WTC11 (cell line): Measurements from ENCODE around the gene RGS18.

Source experiments
- ARID4B ChIP-seq: sonication (generic); formaldehyde crosslinking; IDR thresholded peaks from 2 replicates; pipeline ENCODE4 v1.8.0; 2023; ENCODE audit warnings: missing genetic modification reagents, mild to moderate bottlenecking, borderline replicate concordance
- CTCF ChIP-seq: fragments of 200-600 bp; IDR thresholded peaks from 2 replicates; pipeline ENCODE4 v1.8.0; 2022; ENCODE audit warnings: antibody characterized with exemption
- ELF4 ChIP-seq: sonication (generic); formaldehyde crosslinking; IDR thresholded peaks from 2 replicates; pipeline ENCODE4 v1.8.1; 2022; ENCODE audit warnings: low read depth, mild to moderate bottlenecking, moderate library complexity, missing genetic modification reagents
- ESRRA ChIP-seq: sonication (generic); formaldehyde crosslinking; IDR thresholded peaks from 2 replicates; pipeline ENCODE4 v1.8.1; 2022; ENCODE audit warnings: mild to moderate bottlenecking, missing genetic modification reagents, borderline replicate concordance
- MAX ChIP-seq: sonication (generic); formaldehyde crosslinking; IDR thresholded peaks from 2 replicates; pipeline ENCODE4 v1.8.0; 2022; ENCODE audit warnings: mild to moderate bottlenecking, missing genetic modification reagents
- TCF7 ChIP-seq: sonication (generic); formaldehyde crosslinking; IDR thresholded peaks from 2 replicates; pipeline ENCODE4 v1.8.0; 2022; ENCODE audit warnings: mild to moderate bottlenecking, low read depth, missing genetic modification reagents, moderate library complexity
- TEAD1 ChIP-seq: sonication (generic); formaldehyde crosslinking; IDR thresholded peaks from 2 replicates; pipeline ENCODE4 v1.8.0; 2022; ENCODE audit warnings: mild to moderate bottlenecking, missing genetic modification reagents
- TEAD4 ChIP-seq: sonication (generic); formaldehyde crosslinking; IDR thresholded peaks from 2 replicates; pipeline ENCODE4 v1.8.0; 2022; ENCODE audit warnings: mild to moderate bottlenecking, missing genetic modification reagents
- ZBTB21 ChIP-seq: sonication (generic); formaldehyde crosslinking; IDR thresholded peaks from 2 replicates; pipeline ENCODE4 v1.8.1; 2023; ENCODE audit warnings: mild to moderate bottlenecking, missing genetic modification reagents, borderline replicate concordance
- ZNF512 ChIP-seq: sonication (generic); formaldehyde crosslinking; IDR thresholded peaks from 2 replicates; pipeline ENCODE4 v1.8.1; 2022; ENCODE audit warnings: missing genetic modification reagents, borderline replicate concordance
- TF ChIP-seq, protein P1 (sequence below): sonication (generic); formaldehyde crosslinking; IDR thresholded peaks from 2 replicates; pipeline ENCODE4 v1.8.1; 2023; ENCODE audit warnings: mild to moderate bottlenecking, moderate library complexity, missing genetic modification reagents
- TF ChIP-seq, protein P2 (sequence below): sonication (generic); formaldehyde crosslinking; conservative IDR thresholded peaks from 2 replicates; pipeline ENCODE4 v1.8.1; 2022; ENCODE audit warnings: mild to moderate bottlenecking, missing genetic modification reagents

DNA sequence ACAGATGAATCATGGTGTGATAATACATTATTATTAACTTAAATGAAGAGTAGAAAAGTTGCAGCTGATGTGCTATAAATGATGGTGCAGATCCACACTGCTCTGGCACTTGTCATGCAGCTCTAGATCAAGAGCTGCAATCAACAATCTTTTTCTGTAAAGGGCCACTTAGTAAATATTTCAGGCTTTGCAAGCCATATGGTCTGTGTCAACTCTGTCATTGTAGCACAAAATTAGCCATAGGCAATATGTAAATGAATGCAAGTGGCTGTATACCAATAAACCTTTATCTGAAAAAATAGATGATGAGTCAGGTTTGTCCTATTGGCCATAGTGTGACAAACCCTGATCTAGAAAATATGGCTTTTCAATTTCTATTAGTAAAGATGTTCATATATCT, 66.6 kb downstream of the RGS18 start:
- TF ChIP-seq ZNF512, result no peak
- TF ChIP-seq CTCF, result no peak
- no peak for TF ChIP-seq TEAD1
- no peak for TF ChIP-seq ZBTB21 (CRISPR knock-in tag)
- TF ChIP-seq, protein P1, sequence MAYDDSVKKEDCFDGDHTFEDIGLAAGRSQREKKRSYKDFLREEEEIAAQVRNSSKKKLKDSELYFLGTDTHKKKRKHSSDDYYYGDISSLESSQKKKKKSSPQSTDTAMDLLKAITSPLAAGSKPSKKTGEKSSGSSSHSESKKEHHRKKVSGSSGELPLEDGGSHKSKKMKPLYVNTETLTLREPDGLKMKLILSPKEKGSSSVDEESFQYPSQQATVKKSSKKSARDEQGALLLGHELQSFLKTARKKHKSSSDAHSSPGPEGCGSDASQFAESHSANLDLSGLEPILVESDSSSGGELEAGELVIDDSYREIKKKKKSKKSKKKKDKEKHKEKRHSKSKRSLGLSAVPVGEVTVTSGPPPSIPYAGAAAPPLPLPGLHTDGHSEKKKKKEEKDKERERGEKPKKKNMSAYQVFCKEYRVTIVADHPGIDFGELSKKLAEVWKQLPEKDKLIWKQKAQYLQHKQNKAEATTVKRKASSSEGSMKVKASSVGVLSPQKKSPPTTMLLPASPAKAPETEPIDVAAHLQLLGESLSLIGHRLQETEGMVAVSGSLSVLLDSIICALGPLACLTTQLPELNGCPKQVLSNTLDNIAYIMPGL (CRISPR knock-in tag), result no peak
- no peak for TF ChIP-seq MAX (CRISPR knock-in tag)
- no peak for TF ChIP-seq ELF4
- TF ChIP-seq, protein P2, sequence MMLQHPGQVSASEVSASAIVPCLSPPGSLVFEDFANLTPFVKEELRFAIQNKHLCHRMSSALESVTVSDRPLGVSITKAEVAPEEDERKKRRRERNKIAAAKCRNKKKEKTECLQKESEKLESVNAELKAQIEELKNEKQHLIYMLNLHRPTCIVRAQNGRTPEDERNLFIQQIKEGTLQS, result no peak
- TF ChIP-seq ESRRA (CRISPR knock-in tag), result no peak
- TF ChIP-seq TCF7, result no peak
- TF ChIP-seq ARID4B (CRISPR knock-in tag), result no peak
- TF ChIP-seq TEAD4 (CRISPR knock-in tag), result no peak
